Gastrocnemius medialis (tissue), 4 donors: ENCODE data around the gene TRIO.

Experiments used
- POLR2A ChIP-seq, 2 donors: fragments of 450-650 bp; IDR thresholded peaks; one replicate each; pipeline ENCODE4 v1.6.1; 2017; ENCODE audit warnings: antibody characterized with exemption in 2 of 2, mild to moderate bottlenecking in 2 of 2, moderate library complexity in 2 of 2
- TF ChIP-seq, protein P1 (sequence below), 5 experiments: fragments of 450-650 bp in 3 of 5; fragments of 200-600 bp in 2 of 5; sonication (generic) in 2 of 5; IDR thresholded peaks in 4 of 5; conservative IDR thresholded peaks in 1 of 5; 1 replicate in 4 of 5; 2 replicates in 1 of 5; pipeline ENCODE4 v1.5.1; 2016 to 2019; ENCODE audit warnings: antibody characterized with exemption in 5 of 5, mild to moderate bottlenecking in 3 of 5, moderate library complexity in 3 of 5

- no peak for TF ChIP-seq POLR2A (IDR thresholded peaks at IDR 0.05)
- TF ChIP-seq, protein P1, sequence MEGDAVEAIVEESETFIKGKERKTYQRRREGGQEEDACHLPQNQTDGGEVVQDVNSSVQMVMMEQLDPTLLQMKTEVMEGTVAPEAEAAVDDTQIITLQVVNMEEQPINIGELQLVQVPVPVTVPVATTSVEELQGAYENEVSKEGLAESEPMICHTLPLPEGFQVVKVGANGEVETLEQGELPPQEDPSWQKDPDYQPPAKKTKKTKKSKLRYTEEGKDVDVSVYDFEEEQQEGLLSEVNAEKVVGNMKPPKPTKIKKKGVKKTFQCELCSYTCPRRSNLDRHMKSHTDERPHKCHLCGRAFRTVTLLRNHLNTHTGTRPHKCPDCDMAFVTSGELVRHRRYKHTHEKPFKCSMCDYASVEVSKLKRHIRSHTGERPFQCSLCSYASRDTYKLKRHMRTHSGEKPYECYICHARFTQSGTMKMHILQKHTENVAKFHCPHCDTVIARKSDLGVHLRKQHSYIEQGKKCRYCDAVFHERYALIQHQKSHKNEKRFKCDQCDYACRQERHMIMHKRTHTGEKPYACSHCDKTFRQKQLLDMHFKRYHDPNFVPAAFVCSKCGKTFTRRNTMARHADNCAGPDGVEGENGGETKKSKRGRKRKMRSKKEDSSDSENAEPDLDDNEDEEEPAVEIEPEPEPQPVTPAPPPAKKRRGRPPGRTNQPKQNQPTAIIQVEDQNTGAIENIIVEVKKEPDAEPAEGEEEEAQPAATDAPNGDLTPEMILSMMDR (IDR thresholded peaks at IDR 0.05 in 4 of 5, conservative IDR thresholded peaks at IDR 0.05 in 1 of 5), result no peak
These were observed 366.4 kb downstream of the TRIO start for GRCh38 chr5:14509556-14509955.
